ENCODE data around the gene ISG20.

DNA sequence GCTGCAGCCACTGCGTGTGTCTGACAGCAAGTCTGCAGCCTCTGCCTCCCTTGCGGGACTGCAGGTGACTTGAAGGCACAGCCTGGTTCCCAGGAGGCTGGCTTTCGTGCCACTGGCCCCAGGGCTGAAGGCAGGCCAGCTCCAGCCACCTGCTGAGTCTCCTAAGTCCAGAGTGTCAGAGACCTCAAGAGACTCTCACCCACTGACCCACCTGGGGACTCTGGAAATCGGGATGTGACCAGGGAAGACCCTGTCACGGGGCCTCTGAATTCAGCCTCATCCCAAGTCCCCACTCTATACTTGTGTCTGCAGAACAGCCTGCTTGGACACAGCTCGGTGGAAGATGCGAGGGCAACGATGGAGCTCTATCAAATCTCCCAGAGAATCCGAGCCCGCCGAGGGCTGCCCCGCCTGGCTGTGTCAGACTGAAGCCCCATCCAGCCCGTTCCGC is 16.3 kb downstream of the ISG20 start:
- TF ChIP-seq EZH2 (IDR thresholded peaks at IDR 0.05; ENCODE audit: borderline replicate concordance, low read length), result no peak
- no peak for TF ChIP-seq CTCF (conservative IDR thresholded peaks at IDR 0.05 in 1 of 2, IDR thresholded peaks at IDR 0.05 in 1 of 2; ENCODE audit: extremely low read depth in 1 of 2, insufficient read depth in 1 of 2, low read depth in 1 of 2, low read length in 2 of 2)

Data from mammary epithelial cell (primary cell).